Stimulated activated CD4-positive, alpha-beta T cell treated with anti-CD3 and anti-CD28 coated beads, Interleukin-1b, Interleukin-23, amount 100 ng/mL, for 1 hour (primary cell): Measurements from ENCODE around the gene SCGB1D4.
"Not testable (repeated sequence)": the region's sequence is repeated elsewhere in the genome, so short reads cannot be mapped to it uniquely, and the experiment has no call there.

Experiments used
- DNase-seq, 2 donors: peaks; one replicate each; pipeline ENCODE4 v3.0.0-alpha.2; 2020; ENCODE audit warnings: low read depth in 2 of 2

Gene SCGB1D4, protein sequence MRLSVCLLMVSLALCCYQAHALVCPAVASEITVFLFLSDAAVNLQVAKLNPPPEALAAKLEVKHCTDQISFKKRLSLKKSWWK

DNA sequence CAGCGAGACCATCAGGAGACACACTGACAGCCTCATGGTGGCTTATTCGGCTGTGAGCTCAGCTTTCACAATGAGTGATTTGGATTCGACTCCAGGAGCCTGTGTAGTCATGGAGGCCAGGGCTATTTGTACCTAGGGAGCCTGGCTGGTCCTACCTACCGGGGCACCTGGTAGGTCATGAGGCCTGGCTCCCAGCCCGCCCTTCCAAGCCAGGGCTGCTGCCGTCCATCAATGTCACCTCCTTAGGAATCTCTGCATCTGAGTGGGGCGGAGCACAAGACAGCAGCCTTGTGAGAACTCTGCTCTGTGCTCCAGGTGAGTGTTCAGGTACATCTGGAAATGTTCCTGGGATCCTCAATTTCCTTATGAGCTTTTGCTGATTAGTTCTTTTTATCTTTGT is at the start of gene SCGB1D4:
Gene SCGB1D4 (minus strand): TSS at position 101 of the 400 bp plus-strand sequence. CDS start 65 bp downstream, at position 36.
- no peak for DNase-seq

DNA sequence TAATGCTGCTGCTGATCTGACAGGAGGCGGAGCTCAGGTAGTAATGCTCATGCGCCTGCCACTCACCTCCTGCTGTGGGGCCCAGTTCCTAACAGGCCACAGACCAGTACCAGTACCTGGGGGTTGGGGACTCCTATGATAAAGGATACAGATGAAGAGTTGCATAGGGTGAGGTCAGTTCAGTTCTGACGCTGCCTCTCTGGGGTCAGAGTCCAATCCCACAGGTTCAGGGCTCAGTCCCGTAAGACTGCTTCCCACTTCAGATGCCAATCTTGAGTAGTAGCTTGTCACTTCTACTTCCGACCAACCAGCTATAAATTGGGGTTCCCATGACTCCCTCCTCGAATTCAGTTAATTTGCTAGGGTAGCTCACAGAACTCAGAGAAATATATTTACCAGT is 47.0 kb upstream of the SCGB1D4 start:
- DNase-seq, result no peak

DNA sequence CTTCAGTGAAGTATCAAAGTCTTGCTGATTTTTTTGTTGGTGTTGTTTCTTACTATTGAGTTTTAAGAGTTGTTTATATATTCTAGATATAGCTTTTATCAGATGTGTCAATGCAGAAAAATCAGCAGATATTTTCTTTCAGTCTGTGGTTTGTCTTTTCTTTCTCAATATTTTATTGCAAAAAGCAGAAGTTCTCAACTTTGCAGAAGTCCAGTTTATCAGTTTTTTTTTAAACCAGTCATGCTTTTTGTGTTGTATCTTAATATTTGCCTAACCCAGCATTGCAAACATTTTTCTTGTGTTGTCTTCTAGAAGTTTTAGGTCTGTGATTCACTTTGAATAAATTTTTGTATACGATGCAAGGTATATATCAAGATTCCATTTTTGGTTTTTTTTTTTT is 45.3 kb upstream of the SCGB1D4 start:
- no peak for DNase-seq

DNA sequence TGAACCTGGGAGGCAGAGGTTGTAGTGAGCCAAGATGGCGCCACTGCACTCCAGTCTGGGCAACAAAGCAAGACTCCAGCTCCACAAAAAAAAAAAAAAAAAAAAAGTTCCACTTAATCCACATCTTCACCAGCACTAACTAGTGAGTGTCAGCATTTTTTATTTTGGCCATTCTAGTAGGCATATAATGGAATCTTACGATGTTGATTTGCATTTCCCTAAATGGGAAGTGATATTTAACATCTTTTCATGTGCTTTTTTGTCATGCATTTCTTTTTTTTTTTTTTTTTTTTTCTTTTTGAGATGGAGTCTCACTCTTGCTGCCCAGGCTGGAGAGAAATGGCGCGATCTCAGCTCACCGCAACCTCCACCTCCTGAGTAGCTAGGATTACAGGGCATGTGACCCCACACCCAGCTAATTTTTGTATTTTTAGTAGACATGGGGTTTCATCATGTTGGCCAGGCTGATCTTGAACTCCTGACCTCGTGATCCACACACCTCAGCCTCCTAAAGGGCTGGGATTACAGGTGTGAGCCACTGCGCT is 44.8 kb upstream of the SCGB1D4 start:
- DNase-seq, result not testable (repeated sequence)

DNA sequence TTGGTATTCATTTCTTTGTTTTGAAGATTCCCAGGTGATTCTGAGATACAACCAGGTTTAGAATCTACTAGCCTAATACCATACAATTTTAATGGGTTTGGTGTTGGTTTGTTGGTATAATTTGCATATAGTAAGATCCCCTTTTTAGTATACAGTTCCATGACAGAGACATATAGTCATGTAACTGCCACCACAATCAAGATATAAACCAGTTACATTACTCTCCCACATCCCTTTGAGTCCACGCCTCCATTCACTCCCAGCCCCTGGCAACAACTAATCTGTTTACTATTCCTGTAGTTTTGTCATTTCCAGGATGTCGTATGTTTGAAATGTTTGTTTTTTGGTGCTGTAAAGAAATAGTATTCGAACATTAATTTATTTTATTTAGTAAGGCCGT is 42.7 kb upstream of the SCGB1D4 start:
- no peak for DNase-seq

DNA sequence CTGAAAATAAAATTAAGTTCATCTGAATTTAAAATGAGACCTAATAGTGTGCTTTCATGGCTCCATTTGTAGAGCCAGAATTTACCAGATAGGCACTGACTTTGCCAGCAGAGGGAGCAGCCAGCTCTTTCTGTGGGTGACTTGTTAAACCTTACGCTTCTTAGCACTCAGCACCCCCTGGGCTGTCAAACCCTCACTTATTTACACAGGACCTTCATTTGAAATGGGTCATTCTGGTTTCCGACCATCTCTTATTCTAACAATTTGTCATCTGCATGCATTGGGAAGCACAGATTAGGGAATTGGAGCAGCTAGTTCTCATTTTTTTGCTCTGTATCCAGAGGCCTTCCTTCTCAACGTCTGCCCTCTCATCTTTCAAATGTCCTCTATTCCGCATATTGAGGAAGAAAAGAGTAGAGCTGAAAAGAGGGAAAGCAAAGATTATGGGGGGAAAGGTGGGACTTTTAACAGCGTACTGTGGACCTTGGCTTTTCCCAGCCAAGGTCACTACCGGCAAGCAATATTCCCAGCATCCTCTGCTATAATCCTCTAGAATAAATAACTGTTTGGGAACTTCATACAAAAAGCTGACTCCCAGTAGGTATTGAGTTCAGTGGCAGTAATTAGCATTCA is 41.5 kb upstream of the SCGB1D4 start:
- peak in 1 of 2 donors; percentile 21 for DNase-seq

DNA sequence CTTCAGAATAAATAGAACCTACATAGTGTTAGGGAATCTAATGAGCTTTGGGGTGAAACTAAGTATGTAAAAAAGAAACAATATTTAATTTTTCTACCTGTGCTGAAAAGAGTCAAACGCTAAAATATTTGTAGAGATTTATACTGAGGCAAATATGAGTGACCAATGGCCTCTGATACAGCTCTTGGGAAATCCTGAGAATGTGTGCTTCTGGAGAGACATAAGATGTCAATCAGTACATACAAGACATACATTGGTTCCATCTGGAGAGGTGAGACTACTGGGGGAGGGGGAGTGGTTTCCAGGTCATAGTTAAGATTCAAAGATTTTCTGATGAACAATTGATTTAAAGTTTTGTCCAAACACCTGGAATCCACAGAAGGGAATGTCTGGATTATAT is 39.3 kb upstream of the SCGB1D4 start:
- no peak for DNase-seq

DNA sequence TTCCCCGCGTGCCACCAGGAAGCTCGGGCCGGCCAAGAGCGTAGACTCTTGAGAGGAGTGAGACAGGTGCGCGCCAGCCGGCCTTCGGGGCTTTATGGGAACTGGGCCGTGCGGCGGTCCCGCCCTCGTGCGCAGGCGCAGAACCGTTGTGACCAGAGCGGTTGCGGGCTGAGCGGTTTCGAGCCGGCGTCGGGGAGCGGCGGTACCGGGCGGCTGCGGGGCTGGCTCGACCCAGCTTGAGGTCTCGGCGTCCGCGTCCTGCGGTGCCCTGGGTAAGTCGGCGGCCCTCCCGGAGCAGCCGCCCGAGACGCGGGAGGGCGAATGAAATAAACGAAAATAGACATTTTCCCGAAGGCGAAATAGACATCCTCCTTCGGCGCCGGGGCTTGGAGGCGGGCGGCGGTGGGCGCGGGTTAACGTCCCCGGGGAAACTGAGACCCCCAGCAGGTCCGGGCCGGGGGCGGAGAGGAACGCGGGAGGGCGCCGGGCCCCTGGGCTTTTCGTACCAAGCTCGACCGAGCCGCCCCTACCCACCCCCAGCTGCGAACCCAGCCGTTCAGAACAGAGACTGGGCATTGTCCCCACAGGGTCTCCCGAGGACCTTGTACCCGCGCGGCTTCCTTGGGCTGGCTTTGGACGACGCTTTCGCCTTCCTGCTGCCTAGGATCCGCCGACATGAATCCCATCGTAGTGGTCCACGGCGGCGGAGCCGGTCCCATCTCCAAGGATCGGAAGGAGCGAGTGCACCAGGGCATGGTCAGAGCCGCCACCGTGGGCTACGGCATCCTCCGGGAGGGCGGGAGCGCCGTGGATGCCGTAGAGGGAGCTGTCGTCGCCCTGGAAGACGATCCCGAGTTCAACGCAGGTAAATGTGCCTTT is 38.7 kb upstream of the SCGB1D4 start, which contains the start of gene ASRGL1:
Gene ASRGL1 (plus strand): TSS at position 146 of the 879 bp plus-strand sequence. CDS start 530 bp downstream, at position 676.
- peak; percentile 56 to 60 for DNase-seq

DNA sequence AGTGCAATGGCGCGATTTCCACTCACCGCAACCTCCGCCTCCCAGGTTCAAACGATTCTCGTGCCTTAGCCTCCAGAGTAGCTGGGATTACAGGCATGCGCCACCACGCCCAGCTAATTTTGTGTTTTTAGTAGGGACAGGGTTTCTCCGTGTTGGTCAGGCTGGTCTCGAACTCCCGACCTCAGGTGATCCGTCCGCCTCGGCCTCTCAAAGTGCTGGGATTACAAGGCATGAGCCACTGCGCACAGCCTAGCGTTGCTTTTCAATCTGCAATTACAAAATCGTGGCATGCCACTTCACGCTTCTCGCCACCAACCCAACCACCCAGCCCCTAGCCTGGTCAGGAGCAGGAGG is 38.1 kb upstream of the SCGB1D4 start:
- DNase-seq, result not testable (repeated sequence)

DNA sequence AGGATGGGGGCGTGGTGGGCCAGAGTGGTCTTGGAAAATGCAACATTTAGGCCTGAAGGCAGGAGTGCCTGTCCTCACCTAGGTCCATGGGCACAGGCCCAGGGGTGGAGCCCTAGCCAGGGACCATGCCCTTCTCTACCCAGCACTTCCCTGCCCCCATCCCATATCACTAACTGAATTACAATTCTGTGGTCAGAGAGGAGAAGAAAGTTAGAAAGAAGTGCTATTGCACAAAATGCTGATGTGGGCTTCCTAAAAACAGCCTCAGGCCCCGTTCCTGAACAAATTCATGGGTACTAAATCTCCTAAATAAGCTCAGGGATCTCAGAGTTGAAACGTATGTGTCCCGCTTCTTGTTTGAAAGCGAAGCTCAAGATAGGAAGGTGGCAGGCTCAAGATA is 34.9 kb upstream of the SCGB1D4 start:
- DNase-seq, result no peak

DNA sequence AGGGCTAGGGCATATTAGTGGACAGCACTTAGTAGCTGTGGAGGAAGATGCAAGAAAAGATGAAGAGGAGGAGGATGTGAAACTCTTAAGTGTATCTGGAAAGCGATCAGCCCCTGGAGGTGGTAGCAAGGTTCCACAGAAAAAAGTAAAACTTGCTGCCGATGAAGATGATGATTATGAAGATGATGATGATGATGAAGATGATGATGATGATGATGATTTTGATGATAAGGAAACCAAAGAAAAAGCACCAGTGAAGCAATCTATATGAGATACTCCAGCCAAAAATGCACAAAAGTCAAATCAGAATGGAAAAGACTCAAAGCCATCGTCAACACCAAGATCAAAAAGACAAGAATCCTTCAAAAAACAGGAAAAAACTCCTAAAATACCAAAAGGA is 32.4 kb upstream of the SCGB1D4 start:
- DNase-seq, result not testable (repeated sequence)

DNA sequence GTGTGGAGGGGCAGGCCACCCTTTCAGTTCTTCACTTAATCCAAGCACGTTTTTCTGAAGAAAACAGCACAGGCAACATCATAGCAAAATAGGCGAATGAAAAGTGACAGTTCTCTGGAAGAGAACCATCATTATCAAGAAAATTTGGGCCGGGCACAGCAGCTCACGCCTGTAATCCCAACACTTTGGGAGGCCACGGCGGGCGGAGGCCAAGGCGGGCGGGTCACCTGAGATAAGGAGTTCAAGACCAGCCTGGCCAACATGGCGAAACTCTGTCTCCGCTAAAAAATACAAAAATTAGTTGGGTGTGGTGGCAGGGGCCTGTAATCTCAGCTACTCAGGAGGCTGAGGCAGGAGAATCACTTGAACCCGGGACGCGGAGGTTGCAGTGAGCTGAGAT is 28.7 kb upstream of the SCGB1D4 start:
- DNase-seq, result not testable (repeated sequence)

DNA sequence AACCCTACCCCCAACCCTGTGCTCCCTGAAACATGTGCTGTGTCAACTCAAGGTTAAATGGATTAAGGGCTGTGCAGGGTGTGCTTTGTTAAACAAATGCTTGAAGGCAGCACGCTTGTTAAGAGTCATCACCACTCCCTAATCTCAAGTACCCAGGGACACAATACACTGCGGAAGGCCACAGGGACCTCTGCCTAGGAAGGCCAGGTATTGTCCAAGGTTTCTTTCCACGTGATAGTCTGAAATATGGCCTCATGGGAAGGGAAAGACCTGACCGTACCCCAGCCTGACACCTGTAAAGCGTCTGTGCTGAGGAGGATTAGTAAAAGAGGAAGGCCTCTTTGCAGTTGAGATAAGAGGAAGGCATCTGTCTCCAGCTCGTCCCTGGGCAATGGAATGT is 27.8 kb upstream of the SCGB1D4 start:
- DNase-seq, result not testable (repeated sequence)

DNA sequence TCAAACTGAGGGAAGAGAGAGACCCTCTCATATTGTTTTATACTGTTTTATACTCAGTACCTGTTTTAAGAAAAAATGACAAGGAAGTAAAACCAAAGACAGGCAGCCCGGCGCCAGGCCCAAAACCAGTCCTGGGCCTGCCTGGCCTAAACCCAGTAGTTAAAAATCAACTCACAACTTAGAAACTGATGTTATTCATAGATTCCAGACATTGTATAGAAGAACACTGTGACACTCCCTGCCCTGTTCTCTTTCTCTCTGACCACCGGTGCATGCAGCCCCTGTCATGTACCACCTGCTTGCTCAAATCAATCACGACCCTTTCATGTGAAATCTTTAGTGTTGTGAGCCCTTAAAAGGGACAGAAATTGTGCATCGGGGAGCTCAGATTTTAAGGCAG is 26.9 kb upstream of the SCGB1D4 start:
- DNase-seq, result not testable (repeated sequence)

DNA sequence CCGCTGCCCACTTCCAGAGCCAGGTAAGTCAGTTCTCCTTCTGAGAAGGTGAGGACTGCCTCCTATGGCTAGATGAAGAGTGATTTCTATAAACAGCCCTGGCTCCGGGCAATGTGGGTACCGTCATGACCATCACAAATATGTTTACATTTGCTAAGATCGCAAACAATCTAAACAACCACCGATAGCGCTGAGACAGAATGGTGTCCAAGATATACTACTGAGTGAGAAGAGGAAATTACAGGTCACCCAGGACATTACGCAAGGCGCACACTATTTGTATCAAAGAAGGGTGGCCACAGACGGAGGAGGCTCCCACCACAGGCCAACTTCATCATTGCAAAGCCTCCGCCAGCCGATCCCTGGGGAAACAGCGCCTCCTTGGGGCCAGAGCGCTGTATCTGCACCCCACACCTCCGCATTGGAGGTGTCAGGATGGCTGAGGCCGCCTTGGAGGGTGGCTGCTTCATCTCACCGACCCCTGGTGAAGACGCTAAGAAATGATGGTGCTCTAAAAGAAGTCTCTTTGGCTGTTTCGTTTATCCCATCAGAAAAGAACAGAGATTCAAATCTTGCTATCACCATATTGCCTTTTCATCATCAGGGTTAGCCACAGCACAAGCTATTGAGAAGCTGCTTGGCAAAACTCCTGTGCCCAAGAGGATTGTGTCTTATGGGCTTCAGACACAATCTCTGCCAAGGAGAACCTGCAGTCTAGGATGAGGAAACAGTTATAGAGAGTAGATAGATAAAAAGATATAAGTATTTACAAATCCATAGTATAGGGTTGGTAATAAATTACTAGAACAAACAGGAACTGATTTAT is 26.1 kb upstream of the SCGB1D4 start:
- DNase-seq, result peak in 1 of 2 donors; percentile 35

DNA sequence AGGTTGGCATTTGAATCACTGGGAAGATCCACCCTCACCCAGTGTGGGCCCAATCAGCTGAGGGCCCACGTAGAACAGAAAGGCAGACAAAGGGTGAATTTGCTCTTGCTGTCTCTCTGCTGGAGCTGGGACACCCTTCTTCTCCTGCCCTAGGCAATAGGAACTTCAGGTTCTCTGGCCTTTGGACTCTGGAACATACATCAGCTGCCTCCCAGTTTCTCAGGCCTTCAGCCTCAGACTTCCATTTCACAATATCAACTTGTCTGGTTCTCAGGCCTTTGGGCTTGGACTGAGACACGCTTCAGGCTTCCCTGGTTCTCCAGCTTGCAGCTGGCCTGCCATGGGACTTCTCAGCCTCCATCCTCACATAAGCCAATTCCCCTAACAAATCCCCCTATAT is 23.6 kb upstream of the SCGB1D4 start:
- DNase-seq, result no peak

DNA sequence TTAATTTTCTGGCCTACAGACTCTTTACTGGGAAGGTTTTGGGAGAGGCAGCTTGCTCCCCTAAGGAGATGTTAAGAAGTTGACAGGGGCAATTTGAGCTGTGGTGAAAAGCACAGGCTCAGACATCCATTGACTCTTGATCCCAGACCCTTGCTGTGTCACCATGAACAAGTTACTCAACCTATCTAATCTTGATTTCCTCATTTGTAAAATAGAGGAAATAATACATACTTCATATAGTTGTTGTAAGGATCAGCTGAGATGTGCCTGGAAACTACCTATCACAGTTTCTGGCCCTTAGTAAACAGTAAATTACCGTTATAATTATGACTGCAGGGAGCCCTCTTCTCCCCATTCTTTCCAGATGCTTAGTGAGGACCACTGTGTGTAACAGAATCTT is 16.6 kb upstream of the SCGB1D4 start:
- DNase-seq, result no peak

DNA sequence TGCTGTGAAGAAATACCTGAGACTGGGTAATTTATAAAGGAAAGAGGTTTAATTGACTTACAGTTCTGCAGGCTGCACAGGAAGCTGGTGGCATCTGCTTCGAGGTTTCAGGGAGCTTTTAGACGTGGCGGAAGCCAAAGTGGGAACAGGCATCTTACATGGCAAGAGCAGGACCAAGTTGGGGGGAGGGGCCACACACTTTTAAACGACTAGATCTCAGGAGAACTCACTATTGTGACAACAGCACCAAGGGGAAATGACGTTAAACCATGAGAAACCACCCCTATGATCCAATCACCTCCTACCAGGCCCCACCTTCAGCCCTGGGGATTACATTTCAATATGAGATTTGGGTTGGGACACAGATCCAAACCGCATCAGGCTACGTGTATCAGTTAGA is 11.1 kb upstream of the SCGB1D4 start:
- DNase-seq, result no peak

DNA sequence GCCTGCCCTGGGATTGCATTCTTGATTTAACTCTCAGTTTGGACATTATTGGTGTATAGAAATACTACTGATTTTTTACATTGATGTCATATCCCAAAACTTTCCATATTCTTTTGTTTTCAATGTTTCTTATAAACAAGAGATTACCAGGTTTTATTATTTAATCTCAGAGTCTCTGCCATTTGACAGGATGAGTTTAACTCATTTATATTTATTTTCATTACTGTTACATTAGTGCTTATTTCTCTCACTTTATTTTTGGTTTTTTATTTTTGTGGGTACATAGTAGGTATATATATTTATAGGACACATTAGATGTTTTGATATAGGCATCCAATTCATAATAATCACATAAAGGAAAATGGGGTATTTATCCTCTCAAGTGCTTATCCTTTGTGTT is 9.1 kb upstream of the SCGB1D4 start:
- no peak for DNase-seq

DNA sequence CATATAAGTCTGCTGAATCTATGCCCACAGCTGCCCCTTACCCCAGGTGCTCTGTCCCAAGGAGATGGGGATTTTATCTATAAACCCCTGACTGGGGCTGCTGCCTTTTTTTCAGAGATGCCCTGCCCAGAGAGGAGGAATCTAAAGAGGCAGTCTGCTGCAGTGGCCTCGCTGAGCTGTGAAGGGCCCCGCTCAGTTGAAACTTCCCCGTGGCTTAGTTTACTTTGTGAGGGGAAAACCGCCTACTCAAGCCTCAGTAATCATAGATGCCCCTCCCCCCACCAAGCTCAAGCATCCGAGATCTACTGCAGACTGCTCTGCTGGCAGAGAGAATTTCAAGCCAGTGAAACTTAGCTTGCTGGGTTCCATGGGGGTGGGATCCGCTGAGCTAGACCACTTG is 7.4 kb upstream of the SCGB1D4 start:
- DNase-seq, result no peak

DNA sequence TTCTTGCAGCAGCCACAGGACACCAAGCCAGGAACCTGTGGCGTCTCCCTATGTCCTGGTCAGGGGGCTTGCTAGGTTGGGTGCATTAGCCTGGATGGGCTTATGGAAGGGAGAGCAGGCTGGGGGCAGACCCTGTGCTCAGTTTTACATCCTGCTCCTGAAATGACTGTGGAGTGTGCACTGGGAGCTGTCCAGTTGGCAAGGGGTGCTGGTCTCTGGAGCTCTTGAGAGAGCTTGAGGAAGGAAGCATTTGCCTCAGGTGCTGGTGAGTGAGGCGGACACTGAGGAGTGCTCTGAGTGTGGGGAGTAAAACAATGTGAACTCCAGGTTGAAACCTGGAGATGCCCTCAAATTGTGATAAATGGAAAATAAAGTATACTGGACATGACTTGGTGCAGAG is 3.4 kb downstream of the SCGB1D4 start:
- no peak for DNase-seq

DNA sequence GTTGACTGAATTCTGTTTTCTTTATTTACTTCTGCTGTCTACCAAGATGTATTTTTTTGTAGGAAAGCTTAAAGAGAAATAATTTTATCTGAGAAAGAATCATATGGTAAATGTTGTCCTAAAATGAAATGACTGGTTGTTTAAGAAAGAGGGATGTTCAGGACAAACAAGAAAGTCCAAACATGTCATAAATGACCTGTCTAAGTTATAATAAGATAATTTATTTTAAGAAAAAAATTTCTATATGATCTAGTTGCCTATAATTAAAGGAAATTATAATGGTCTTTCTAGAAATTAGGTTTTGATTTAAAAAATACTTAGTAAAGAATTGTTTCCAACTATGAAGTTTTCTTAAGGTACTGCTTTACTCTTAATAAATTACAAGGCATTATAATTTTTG is 18.4 kb downstream of the SCGB1D4 start:
- DNase-seq, result no peak
